Ascending aorta (tissue), 2 donors: ENCODE results near the gene PIK3CD. TPM values are rescaled to one million over a fixed set of nuclear protein-coding genes. Genes with fewer than 3 reads are reported as not detected.
"Not testable (repeated sequence)": the region's sequence is repeated elsewhere in the genome, so short reads cannot be mapped to it uniquely, and the experiment has no call there.

Experiments used
- DNase-seq, 2 donors: peaks; one replicate each; pipeline ENCODE4 v3.0.0-alpha.2; 2019; ENCODE audit warnings: low spot score in 2 of 2
- H3K27ac ChIP-seq, 2 donors: fragments of 200-600 bp; sonication (generic); one replicate each; pipeline ENCODE4 v1.5.1; 2016 to 2017; ENCODE audit warnings: mild to moderate bottlenecking in 1 of 2
- H3K27me3 ChIP-seq: fragments of 200-600 bp; sonication (generic); one replicate; pipeline ENCODE4 v1.5.1; 2017
- H3K36me3 ChIP-seq, 2 donors: fragments of 200-600 bp; sonication (generic); one replicate each; pipeline ENCODE4 v1.5.1; 2016
- H3K4me1 ChIP-seq, 2 donors: fragments of 200-600 bp; sonication (generic); one replicate each; pipeline ENCODE4 v1.5.1; 2016 to 2017; ENCODE audit warnings: mild to moderate bottlenecking in 1 of 2
- H3K4me3 ChIP-seq, 2 donors: fragments of 200-600 bp; sonication (generic); one replicate each; pipeline ENCODE4 v1.5.1; 2016 to 2017; ENCODE audit warnings: mild to moderate bottlenecking in 1 of 2
- H3K9me3 ChIP-seq, 2 donors: fragments of 200-600 bp; sonication (generic); one replicate each; pipeline ENCODE4 v1.5.1; 2016
- intact Hi-C: fragments of 100-400 bp; cut with DNase I; formaldehyde crosslinking; loops from one replicate; pipeline ENCODE4 v1.15.1; 2023
- total RNA-seq: library from RNA; depleted of rRNA; stranded (reverse); fragments of >200 nt; gene quantifications from one replicate; pipeline ENCODE4 v1.1.0, GENCODE V29; 2016
- TF ChIP-seq, protein P1 (sequence below), 3 experiments: fragments of 200-600 bp in 2 of 3; fragments of 450-650 bp in 1 of 3; sonication (generic) in 2 of 3; IDR thresholded peaks; one replicate each; pipeline ENCODE4 v1.5.1; 2016 to 2019; ENCODE audit warnings: antibody characterized with exemption in 3 of 3, mild to moderate bottlenecking in 1 of 3, moderate library complexity in 1 of 3

PIK3CD gene
- total RNA-seq, 1 donor from 2014 or later = 19.7 TPM

DNA sequence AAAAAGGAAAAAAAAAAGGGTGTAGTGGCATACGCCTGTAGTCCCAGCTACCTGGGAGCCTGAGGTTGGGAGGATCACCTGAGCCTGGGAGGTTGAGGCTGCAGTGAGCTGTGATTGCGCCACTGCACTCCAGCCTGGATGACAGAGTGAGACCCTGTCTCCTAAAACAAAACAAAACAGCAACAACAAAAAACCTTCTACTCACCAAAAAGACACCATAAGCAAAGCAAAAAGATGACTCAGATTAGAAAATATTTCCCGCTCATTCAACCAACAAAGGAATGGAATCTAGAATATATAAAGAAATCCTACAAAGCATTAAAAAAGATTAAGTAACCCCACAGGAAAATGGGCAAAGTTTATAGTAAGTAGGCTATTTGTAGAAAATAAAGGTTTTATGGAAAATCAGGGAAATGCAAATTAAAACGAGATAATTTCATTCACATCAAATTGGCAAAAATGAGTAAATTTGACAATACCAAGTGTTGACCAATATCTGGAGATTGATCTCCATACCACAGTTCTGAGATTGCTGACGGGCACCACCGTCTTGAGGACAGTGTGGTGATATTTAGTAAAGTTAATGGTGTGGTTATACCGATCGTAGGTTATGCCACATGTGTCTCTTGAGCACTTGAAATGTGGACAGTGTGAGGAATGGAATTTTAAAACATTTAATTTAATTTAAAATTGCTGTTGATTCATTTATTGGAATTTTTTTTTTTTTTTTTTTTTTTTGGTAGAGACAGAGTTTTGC, 54.0 kb downstream of the PIK3CD start:
- no peaks in the 10 kb centered on the region for H3K27me3 ChIP-seq
- intact Hi-C loops = no loop called here
- DNase-seq = no peak

DNA sequence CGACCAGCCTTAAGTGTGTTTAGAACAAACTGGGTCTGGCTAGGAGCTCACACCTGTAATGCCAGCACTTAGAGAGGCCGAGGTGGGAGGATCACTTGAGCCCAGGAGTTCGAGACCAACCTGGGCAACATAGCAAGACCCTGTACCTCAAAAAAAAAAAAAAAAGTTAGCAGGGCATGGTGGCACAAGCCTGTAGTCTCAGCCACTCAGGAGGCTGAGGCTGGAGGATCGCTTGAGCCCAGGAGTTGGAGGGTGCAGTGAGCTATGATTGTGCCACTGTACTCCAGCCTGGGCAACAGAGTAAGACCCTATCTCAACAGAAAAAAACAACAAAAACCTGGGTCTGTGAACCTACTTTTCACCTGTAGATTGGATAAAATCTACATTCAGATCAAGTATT, 54.6 kb downstream of the PIK3CD start:
- Histone ChIP-seq H3K9me3 (no peaks in the 10 kb centered on the region), H3K27me3 (no peaks in the 10 kb centered on the region), H3K4me3 (no peak overlapping the region), H3K27ac (no peak overlapping the region), H3K4me1 (no peaks in the 10 kb centered on the region), H3K36me3 (peaks cover 3 to 6% of the 10 kb centered on the region in 2 donors)
- TF ChIP-seq, protein P1, sequence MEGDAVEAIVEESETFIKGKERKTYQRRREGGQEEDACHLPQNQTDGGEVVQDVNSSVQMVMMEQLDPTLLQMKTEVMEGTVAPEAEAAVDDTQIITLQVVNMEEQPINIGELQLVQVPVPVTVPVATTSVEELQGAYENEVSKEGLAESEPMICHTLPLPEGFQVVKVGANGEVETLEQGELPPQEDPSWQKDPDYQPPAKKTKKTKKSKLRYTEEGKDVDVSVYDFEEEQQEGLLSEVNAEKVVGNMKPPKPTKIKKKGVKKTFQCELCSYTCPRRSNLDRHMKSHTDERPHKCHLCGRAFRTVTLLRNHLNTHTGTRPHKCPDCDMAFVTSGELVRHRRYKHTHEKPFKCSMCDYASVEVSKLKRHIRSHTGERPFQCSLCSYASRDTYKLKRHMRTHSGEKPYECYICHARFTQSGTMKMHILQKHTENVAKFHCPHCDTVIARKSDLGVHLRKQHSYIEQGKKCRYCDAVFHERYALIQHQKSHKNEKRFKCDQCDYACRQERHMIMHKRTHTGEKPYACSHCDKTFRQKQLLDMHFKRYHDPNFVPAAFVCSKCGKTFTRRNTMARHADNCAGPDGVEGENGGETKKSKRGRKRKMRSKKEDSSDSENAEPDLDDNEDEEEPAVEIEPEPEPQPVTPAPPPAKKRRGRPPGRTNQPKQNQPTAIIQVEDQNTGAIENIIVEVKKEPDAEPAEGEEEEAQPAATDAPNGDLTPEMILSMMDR (IDR thresholded peaks at IDR 0.05) = no peak
- DNase-seq = no peak
- intact Hi-C loops = no loop called here

More for the DNA sequence above, 54.0 kb downstream of the PIK3CD start:
- TF ChIP-seq, protein P1 (IDR thresholded peaks at IDR 0.05) = no peak
- no peak overlapping the region for H3K27ac ChIP-seq
- H3K36me3 ChIP-seq = no peaks in the 10 kb centered on the region
- H3K4me1 ChIP-seq = no peaks in the 10 kb centered on the region
- H3K4me3 ChIP-seq = no peak overlapping the region
- no peaks in the 10 kb centered on the region for H3K9me3 ChIP-seq

DNA sequence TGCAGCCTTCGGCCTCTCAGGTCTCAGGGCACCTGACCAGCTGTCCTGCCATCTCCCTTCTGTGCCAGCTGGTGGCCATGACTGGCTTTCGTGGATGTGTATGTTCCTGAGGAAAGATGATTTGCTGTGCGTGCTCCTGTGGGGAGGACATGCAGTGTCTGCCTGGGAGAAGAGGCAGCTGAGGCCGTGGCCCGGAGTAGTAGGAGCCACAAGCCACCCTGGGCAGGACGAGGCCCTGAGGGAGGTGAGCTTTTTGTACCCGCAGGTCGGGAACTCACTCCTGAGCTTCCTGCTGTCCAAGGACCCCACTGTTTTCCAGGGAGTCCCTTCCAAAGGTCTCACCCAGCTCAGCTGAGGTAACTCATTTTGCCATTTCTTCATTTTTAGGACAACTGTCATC, 58.5 kb downstream of the PIK3CD start:
- no peak overlapping the region for H3K27ac ChIP-seq

DNA sequence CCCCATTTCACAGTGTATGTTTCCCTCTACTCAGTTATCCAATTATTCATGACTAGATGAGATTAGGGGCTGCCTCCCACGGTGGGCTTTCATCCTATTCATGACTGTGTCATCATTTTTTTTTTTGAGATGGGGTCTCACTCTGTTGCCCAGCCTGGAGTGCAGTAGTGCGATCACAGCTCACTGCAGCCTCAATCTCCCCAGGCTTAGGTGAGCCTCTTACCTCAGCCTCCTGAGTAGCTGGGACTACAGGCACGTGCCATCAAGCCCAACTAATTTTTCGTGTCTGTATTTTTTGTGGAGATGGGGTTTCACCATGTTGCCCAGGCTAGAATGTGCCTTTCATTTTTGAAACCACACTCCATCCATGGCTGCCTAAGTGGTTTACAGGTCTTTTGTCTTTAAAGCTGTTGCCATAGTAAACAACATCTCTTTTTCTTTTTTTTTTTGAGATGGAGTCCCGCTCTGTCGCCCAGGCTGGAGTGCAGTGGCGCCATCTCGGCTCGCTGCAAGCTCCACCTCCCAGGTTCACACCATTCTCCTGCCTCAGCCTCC, 60.0 kb downstream of the PIK3CD start:
- Histone ChIP-seq H3K4me3 (no peak overlapping the region), H3K4me1 (no peaks in the 10 kb centered on the region), H3K36me3 (peaks cover 8 to 40% of the 10 kb centered on the region in 2 donors), H3K27me3 (no peaks in the 10 kb centered on the region), H3K9me3 (no peaks in the 10 kb centered on the region), H3K27ac (no peak overlapping the region)
- intact Hi-C loops = no loop called here
- DNase-seq = no peak
- TF ChIP-seq, protein P1 (IDR thresholded peaks at IDR 0.05) = no peak

More for the DNA sequence above, 58.5 kb downstream of the PIK3CD start:
- Histone ChIP-seq H3K27me3 (no peaks in the 10 kb centered on the region), H3K4me1 (no peaks in the 10 kb centered on the region), H3K9me3 (no peaks in the 10 kb centered on the region), H3K4me3 (no peak overlapping the region), H3K36me3 (peaks cover 4 to 25% of the 10 kb centered on the region in 2 donors)
- intact Hi-C loops = no loop called here
- TF ChIP-seq, protein P1 (IDR thresholded peaks at IDR 0.05) = no peak
- DNase-seq = no peak

DNA sequence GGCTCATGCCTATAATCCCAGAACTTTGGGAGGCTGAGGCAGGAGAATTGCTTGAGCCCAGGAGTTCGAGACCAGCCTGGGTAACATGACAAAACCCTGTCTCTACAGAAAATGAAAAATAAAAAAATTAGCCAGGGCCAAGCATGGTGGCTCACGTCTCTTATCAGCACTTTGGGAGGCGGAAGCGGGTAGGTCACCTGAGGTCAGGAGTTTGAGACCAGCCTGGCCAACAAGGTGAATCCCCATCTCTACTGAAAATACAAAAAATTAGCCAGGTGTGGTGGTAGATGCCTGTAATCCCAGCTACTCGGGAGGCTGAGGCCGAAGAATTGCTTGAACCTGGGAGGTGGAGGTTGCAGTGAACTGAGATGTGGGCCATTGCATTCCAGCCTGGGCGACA, 61.2 kb downstream of the PIK3CD start:
- H3K27ac ChIP-seq, H3K4me3 ChIP-seq, H3K9me3 ChIP-seq, H3K4me1 ChIP-seq, DNase-seq, intact Hi-C loops, H3K27me3 ChIP-seq: not testable (repeated sequence)
- H3K36me3 ChIP-seq = peaks cover 8 to 51% of the 10 kb centered on the region in 2 donors

DNA sequence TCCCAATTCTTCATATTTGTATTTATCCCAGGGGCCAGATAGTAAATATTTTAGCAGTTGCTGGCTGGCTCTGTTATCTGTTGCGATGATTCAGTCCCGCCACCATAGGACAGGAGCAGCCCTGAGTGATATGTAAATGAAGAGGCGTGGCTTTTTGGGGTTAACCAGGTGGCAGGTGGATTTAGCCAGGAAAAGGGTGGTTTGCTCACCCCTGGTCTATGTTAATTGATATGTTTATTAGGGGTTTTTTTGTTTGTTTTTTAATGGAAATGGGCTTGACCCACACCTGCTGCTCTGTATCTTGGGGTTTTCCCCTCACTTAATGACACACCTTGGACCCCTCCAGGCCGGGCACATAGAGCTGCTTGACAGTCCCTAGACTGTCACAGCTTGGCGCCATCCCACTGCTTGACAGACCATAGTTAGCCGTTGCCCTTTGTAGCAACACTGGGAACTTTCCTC, 62.8 kb downstream of the PIK3CD start:
- TF ChIP-seq, protein P1 (IDR thresholded peaks at IDR 0.05) = no peak

More for the DNA sequence above, 62.8 kb downstream of the PIK3CD start:
- no peak overlapping the region for H3K4me3 ChIP-seq
- H3K27ac ChIP-seq = no peak overlapping the region
- H3K36me3 ChIP-seq = peaks cover 8 to 60% of the 10 kb centered on the region in 2 donors
- no peaks in the 10 kb centered on the region for H3K9me3 ChIP-seq
- H3K4me1 ChIP-seq = peaks cover 0 to 3% of the 10 kb centered on the region in 2 donors
- no peak for DNase-seq
- no peaks in the 10 kb centered on the region for H3K27me3 ChIP-seq
- intact Hi-C loops = no loop called here
